GM18519 (cell line): ENCODE results near the gene USP17L25.
"Not testable (repeated sequence)": the region's sequence is repeated elsewhere in the genome, so short reads cannot be mapped to it uniquely, and the experiment has no call there.

Experiments used
- ATAC-seq: cut with Tn5 transposase; IDR thresholded peaks from one replicate; pipeline ENCODE4 v1.9.1; 2021; ENCODE audit warnings: mild to moderate bottlenecking, moderate library complexity; ENCODE audit not compliant: unreplicated experiment, low FRiP score

USP17L25 gene

GRCh38 chr4:9329611-9330010 is at the start of gene USP17L25:
Gene USP17L25, plus strand, starts transcription at chr4:9329911. Its CDS starts 0 bp downstream, at chr4:9329911.
- not testable (repeated sequence) for ATAC-seq

GRCh38 chr4:9324191-9324590 is 5.5 kb upstream of the USP17L25 start:
- not testable (repeated sequence) for ATAC-seq

- not testable (repeated sequence) for ATAC-seq
Observed at GRCh38 chr4:9324865-9325264, 4.8 kb upstream of the USP17L25 start, which contains the start of gene USP17L24. Gene USP17L24, plus strand, starts transcription at chr4:9325165. Its CDS starts 0 bp downstream, at chr4:9325165.

- ATAC-seq, result not testable (repeated sequence)
Observed at GRCh38 chr4:9334358-9334757, 4.6 kb downstream of the USP17L25 start, which contains the start of gene USP17L26. Gene USP17L26, plus strand, starts transcription at chr4:9334658. Its CDS starts 0 bp downstream, at chr4:9334658.

- ATAC-seq, result not testable (repeated sequence)
Observed at GRCh38 chr4:9339103-9339502, 9.4 kb downstream of the USP17L25 start, which contains the start of gene USP17L5. Gene USP17L5, plus strand, starts transcription at chr4:9339403. Its CDS starts 0 bp downstream, at chr4:9339403.

GRCh38 chr4:9343848-9344247 is 14.1 kb downstream of the USP17L25 start, which contains the start of gene USP17L27:
Gene USP17L27, plus strand, starts transcription at chr4:9344148. Its CDS starts 0 bp downstream, at chr4:9344148.
- ATAC-seq, result not testable (repeated sequence)

- ATAC-seq, result not testable (repeated sequence)
Observed at GRCh38 chr4:9348593-9348992, 18.9 kb downstream of the USP17L25 start, which contains the start of gene USP17L28. Gene USP17L28, plus strand, starts transcription at chr4:9348893. Its CDS starts 0 bp downstream, at chr4:9348893.

GRCh38 chr4:9350866-9351265 is 21.2 kb downstream of the USP17L25 start:
- ATAC-seq, result not testable (repeated sequence)

- ATAC-seq, result not testable (repeated sequence)
Observed at GRCh38 chr4:9353338-9353737, 23.6 kb downstream of the USP17L25 start, which contains the start of gene USP17L29. Gene USP17L29, plus strand, starts transcription at chr4:9353638. Its CDS starts 0 bp downstream, at chr4:9353638.

- ATAC-seq, result not testable (repeated sequence)
Observed at GRCh38 chr4:9362829-9363228, 33.1 kb downstream of the USP17L25 start, which contains the start of gene USP17L30. Gene USP17L30, plus strand, starts transcription at chr4:9363129. Its CDS starts 0 bp downstream, at chr4:9363129.

- ATAC-seq, result not testable (repeated sequence)
Observed at GRCh38 chr4:9379881-9380280, 50.2 kb downstream of the USP17L25 start.
